DMS153 treated with DMSO at 0.1 percent for 48 hours (cell line): ENCODE data around the gene KANK2.
"Not testable (repeated sequence)": the region's sequence is repeated elsewhere in the genome, so short reads cannot be mapped to it uniquely, and the experiment has no call there.

Experiments used
- DNase-seq: peaks from one replicate; lab custom pipeline; 2025; ENCODE audit not compliant: unreplicated experiment; lab: John Stamatoyannopoulos, UW

Gene KANK2

DNA sequence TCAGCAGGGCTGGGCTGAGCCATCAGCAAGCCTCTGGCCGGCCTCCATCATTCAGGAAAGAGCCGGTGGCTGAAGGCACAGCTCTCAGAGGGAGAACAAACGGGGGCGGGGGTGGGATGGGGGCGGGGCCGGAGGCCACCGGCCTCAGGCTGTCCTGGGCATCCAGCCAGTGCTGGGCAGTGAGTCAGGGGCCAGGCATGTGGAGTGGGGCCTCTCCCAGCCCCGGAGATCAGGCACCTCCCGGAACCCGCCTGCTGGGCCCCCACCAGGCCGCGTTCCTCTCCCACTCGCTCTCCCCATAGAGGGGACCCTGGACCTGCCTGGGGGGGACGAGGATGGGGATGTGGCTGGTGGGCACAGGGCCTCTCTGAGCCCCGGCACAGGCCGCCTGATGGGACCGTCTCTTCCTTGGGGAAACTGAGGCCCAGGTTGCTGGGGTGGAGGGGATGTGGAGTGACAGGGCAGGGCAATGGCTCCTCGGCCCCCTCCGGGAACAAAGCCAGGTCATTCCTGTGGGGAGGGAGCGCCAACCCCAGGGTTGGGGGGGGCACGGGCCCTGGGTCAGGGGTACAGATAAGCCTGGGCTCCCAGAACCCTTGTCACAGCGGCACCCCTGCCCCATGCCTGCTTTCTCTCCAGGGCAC, 54.7 kb downstream of the KANK2 start:
- DNase-seq, result no peak

DNA sequence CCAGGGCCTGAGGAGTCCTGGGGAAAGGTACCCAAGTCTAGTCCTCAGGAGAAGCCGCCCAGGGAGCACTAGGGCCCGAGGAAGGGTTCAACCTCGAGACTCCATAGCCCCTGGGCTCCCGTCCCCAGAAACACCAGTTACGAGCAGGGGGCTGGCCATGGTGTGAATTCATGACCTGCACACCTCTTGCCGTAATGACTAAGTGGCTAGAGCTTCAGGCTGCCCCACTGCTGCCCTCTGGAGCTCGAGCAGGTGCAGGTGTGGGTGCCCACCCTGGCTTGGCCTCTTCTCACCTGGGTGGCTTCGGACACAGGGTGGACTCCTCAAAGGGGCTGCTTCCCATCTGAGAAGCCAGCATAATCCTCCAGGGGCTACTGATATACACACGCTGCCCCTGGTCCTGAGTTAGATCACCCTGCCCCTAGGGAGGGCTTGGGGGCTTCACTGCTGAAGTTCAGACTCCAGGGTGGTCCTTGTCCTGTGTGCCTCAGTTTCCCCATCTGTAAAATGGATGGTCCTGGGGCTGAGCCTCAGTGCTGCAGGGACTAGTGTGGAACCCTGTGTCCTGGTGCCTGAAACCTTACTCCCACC, 55.3 kb downstream of the KANK2 start:
- DNase-seq, result no peak

DNA sequence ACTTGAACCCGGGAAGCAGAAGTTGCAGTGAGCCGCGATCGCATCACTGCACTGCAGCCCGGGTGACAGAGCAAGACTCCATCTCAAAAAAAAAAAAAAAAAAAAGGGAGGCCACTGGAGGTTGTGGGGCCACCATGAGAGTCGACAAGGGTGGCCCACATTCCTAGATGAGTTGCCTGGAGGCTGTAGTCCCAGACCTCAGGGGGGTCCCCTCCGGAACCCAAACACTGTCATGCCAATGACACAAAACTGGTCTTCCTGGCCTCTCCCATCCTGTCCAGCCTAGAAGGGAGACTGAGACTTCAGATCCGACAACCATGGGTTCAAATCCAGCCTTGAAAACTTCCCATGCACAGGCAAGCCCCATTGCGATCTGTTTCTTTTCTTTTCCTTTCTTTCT, 56.4 kb downstream of the KANK2 start:
- no peak for DNase-seq

DNA sequence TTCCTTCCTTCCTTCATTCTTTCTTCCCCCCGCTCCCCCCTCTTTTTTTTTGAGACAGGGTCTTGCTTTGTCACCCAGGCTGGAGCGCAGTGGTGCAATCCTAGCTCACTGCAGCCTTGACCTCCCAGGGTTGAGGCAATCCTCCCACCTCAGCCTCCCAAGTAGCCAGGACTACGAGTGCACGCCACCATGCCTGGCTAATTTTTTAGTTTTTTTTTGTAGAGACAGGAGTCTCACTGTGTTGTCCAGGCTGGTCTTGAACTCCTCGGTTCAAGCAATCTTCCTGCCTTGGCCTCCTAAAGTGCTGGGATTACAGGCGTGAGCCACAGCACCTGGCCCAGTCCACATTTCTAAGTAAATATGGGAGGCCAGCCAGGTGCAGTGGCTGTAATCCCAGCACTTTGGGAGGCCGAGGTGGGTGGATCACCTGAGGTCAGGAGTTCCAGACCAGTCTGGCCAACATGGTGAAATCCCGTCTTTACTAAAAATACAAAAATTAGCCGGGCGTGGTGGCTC, 57.3 kb downstream of the KANK2 start:
- not testable (repeated sequence) for DNase-seq

DNA sequence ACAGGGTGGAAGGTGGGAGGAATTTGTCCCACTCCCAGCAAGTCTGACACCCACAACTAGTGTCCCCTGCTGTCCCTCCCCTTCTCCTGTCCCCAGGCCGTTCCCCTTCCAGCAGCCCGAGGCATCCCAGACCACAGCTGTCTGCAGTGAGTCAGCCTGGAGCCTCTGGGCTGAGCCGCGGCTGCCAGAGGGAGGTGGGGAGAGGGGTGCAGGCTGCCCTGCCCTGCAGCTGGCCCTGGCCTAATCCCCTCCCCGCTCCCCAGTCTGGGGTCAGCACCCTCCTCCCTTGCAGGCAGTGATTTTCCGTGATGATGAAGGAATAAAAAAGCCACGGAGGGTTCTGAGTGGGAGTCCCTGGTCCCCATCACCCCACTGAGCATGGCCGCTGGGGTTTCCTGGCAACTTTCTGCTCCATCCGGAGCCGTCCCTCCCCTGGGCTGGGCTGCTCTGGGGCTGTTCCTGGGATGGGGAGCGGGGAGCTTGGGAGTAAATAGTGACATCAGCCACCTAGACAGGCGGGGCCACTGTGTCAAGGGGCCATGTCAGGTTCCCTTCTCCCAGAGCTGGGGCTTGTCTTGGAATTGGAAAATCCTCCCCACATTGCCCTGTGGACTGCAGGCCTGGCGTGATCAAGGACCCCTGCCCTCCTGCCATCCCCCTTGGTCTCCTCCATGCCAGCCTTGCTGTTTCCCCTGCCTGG, 58.6 kb downstream of the KANK2 start:
- peak; percentile 10 for DNase-seq

DNA sequence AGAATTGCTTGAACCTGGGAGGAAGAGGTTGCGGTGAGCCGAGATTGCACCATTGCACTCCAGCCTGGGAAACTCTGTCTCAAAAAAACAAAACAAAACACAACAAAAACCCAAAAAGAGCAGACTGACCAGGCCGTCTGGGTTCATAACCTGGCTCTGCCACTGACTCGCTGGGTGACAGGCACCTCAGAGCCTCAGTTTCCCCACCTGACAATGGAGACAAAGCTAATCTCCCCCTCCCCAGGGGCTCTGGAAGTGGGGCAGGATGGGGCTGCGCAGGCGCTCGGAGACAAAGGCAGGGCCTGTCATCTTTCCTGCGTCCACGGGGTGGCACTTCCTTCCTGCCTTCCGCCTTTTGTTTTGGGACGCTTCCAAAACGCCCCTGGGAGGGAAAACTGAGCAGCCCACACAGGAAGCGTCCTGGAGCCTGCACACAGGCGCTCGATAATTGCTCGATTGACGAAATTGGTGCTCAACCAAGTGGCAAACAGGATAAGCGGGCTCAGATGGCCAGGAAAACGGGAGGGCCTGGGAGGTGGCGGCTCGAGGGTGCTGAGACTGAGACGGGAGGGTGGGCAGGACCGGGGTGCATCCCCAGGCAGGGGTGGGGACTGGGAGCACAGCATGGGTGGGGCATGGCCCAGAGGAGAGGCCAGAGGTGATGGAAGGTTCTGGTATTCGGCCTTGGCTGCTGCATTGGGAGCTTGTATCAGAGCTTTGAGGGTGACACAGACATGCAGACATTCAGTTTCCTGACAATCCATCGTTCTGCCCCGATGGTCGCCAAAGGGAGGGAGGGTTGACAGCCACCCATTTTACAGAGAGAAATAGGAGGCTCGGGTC, 59.6 kb downstream of the KANK2 start:
- DNase-seq, result peak; percentile 65

DNA sequence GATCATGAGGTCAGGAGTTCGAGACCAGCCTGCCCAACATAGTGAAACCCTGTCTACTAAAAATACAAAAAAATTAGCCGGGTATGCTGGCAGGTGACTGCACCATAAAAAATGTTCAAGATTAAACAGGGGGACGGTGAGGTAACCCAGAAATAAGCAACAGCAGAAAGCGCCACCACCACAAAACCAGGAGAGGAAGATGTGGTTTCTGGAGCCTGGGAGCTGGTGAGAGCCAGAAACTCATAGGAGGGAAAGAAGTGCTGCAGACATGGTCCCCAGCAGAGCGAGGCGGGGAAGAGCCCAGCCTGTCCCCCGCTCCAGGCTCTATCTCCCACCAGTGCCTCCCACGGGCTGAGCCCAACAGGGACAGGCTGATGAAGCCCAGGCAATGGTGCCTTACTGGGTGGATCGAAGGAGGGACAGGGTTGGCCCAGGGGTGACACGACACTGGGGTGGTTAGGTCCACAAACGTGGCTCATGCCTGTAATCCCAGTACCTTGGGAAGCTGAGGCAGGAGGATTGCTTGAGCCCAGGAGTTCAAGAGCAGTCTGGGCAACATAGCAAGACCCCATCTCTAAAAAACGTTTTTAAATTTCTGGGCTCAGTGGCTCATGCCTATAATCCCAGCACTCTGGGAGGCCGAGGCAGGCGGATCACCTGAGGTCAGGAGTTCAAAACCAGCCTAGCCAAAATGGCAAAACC, 60.8 kb downstream of the KANK2 start:
- DNase-seq, result no peak

DNA sequence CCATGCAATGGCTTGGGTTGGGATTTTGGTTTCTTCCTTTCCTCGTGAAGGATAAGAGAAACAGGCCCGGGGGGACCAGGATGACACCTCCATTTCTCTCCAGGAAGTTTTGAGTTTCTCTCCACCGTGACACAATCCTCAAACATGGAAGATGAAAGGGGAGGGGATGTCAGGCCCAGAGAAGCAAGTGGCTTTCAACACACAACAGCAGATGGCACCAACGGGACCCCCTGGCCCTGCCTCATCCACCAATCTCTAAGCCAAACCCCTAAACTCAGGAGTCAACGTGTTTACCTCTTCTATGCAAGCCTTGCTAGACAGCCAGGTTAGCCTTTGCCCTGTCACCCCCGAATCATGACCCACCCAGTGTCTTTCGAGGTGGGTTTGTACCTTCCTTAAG, 65.9 kb downstream of the KANK2 start:
- DNase-seq, result no peak

DNA sequence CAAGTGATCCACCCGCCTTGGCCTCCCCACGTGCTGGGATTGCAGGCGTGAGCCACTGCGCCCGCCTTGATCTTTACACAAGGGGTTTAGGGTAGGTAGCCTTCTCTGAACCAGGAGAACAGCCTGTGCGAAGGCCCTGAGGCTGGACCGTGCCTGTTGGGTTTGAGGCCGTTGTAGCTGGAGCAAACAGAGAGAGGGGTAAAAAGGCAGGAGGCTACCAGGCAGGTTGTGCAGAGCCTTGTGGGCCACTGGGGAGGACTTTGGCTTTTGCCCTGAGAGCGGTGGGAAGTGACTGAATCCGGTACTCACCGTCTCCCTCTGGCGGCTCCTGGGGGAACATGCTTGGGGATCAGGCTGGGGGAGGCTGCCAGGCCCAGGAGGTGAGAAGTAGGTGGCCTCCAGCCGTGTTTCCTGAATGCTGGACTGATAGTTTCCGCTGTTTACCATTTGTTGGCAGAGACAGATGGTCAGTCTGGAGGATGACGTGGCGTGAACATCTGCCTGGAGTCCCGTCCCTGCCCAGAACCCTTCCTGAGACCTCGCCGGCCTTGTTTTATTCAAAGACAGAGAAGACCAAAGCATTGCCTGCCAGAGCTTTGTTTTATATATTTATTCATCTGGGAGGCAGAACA, 66.4 kb downstream of the KANK2 start:
- DNase-seq, result peak; percentile 31

DNA sequence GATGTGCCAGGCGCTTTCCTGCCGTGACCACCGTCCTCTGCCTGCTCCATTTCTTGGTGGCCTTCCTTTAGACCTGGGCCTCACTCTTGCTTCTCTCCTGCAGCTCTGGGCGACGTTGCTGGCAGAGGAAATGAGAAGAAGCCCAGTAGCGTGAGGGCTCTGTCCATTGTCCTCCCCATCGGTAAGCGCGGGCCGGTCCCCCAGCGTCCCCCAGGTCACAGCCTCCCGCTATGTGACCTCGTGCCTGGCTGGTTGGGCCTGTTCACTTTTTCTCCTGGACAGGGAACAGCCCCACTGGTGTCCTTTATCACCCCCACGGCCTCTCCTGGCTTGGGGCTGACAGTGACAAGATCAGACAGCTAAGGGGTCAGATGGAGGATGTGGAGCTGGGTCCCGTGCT, 69.4 kb downstream of the KANK2 start:
- no peak for DNase-seq

DNA sequence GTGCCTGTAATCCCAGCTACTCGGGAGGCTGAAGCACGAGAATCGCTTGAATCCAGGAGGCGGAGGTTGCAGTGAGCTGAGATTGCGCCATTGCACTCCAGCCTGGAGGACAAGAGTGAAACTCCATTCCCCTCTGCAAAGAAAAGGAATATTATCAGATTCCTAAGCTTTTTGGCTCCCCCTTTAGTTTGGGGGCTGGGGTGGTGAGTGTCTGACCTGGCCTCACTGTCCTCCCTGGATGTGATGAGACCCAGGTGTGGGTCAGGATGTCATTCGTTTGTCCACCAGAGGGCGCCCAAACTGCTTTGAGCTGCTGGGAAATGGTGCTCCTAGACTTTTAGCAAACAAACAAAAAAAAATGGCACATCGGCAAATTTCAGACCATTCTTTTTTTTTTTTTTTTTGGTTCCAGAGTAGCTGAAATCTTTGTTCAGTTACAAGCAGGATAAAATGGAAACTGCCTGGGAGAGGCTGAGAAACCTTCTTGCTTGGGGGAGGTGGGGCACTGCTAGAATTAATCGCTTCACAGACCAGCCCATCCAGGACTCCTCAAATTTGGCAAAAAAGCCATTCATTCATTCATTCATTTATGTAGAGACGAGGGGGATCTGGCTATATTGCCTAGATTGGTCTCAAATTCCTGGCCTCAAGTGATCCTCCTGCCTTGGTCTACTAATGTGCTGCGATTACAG, 71.2 kb downstream of the KANK2 start:
- peak; percentile 57 for DNase-seq

DNA sequence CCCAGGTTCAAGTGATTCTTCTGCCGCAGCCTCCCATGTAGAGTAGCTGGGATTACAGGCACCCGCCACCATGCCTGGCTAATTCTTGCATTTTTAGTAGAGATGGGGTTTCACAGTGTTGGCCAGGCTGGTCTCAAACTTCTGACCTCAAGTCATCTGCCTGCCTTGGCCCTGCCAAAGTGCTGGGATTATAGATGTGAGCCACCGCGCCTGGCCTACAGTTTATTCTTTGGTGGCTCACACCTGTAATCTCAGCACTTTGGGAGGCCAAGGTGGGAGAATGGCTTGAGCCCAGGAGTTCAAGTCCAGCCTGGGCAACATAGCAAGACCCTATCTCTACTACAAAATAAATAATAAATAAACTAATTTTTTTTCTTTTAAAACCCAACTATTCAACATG, 73.2 kb downstream of the KANK2 start:
- not testable (repeated sequence) for DNase-seq

DNA sequence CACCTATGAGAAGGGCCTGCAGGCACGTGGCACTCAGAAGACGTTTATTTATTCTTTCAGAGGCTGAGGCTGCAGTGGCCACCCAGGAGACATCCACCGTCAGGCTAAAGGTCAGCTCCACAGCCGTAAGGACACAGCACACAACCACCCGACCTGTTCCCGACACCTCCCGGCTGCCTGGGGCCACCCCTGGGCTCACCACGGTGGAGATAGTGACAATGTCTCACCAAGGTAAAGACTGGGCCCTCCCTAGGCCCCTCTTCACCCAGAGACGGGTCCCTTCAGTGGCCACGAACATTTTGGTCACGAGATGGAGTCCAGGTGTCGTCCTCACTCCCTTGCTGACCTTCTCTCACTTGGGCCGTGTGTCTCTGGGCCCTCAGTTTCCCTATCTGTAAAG, 74.2 kb downstream of the KANK2 start:
- no peak for DNase-seq

DNA sequence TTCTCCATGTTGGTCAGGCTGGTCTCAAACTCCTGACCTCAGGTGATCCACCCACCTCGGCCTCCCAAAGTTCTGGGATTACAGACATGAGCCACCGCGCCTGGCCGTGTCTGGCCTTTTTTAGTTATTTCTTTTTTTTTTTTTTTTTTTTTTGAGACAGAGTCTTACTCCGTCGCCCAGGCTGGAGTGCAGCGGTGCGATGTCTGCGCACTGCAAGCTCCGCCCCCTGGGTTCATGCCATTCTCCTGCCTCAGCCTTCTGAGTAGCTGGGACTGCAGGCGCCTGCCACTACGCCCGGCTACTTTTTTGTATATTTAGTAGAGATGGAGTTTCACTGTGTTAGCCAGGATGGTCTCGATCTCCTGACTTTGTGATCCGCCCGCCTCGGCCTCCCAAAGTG, 75.4 kb downstream of the KANK2 start:
- not testable (repeated sequence) for DNase-seq

DNA sequence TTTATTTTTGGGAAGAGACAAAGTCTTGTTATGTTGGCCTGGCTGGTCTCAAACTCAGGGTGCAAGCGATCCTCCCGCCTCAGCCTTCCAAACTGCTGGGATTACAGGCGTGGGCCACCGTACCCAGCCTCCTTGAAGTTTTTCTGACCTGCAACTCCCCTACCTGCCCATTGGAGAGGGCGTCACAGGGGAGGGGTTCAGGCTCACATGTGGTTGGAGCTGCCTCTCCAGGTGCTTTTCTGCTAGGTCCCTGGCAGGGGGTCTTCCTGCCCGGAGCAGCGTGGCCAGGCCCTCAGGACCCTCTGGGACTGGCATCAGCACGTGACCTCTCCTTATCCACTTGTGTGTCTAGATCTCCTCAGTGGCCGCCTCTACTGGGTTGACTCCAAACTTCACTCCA, 80.8 kb downstream of the KANK2 start:
- DNase-seq, result no peak

DNA sequence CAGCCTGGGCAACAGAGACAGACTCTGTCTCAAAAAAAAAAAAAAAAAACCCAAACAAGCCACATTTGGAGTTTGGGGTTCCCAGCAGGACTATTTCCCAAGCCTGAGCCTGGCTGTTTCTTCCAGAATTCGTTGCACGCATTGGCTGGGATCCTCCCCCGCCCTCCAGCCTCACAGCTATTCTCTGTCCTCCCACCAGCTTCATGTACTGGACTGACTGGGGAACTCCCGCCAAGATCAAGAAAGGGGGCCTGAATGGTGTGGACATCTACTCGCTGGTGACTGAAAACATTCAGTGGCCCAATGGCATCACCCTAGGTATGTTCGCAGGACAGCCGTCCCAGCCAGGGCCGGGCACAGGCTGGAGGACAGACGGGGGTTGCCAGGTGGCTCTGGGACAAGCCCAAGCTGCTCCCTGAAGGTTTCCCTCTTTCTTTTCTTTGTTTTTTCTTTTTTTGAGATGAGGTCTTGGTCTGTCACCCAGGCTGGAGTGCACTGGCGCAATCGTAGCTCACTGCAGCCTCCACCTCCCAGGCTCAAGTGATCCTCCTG, 81.4 kb downstream of the KANK2 start:
- no peak for DNase-seq

DNA sequence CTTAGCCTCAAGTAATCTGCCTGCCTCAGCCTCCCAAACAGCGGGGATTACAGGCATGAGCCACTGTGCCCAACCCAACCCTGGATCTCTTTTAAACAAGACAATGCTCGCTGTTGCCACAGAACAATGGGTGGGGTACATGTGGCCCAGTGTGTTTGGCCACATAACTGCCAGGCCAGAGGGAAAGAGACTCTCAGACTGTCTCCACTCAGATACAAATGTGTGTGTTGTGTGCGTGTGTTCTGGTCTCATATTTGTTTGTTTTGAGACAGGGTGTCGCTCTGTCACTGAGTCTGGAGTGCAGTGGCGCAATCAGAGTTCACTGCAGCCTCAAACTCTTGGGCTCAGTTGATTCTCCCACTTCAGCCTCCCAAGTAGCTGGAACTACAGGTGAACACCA, 82.3 kb downstream of the KANK2 start:
- DNase-seq, result no peak
